Karpas-422 (cell line): Measurements from ENCODE around the gene CKAP5. TPM values are rescaled to one million over a fixed set of nuclear protein-coding genes. Genes with fewer than 3 reads are reported as not detected.

ENCODE experiments used
- DNase-seq: peaks from one replicate; pipeline ENCODE4 v3.0.0-alpha.2; 2015
- H2AFZ ChIP-seq: fragments of 200-600 bp; sonication (generic); 2 replicates; pipeline ENCODE4 v1.6.1; 2014; ENCODE audit warnings: antibody characterized with exemption, low read length, mixed read lengths
- H3K27ac ChIP-seq: fragments of 200-600 bp; sonication (generic); 2 replicates; pipeline ENCODE4 v1.5.1; 2014; ENCODE audit warnings: mild to moderate bottlenecking, low read length, moderate library complexity
- H3K27me3 ChIP-seq: fragments of 200-600 bp; sonication (generic); 2 replicates; pipeline ENCODE4 v1.6.1; 2014; ENCODE audit warnings: low read length, mixed read lengths
- H3K36me3 ChIP-seq: fragments of 200-600 bp; sonication (generic); 2 replicates; pipeline ENCODE4 v1.6.1; 2014; ENCODE audit warnings: low read length, mixed read lengths; ENCODE audit not compliant: insufficient read depth
- H3K4me1 ChIP-seq: fragments of 200-600 bp; sonication (generic); 2 replicates; pipeline ENCODE4 v1.6.1; 2014; ENCODE audit warnings: mild to moderate bottlenecking, low read length, mixed read lengths
- H3K4me2 ChIP-seq: fragments of 200-600 bp; sonication (generic); 2 replicates; pipeline ENCODE4 v1.6.1; 2014; ENCODE audit warnings: low read length, low read depth, mild to moderate bottlenecking; ENCODE audit not compliant: poor library complexity, severe bottlenecking
- H3K4me3 ChIP-seq: fragments of 200-600 bp; sonication (generic); 2 replicates; pipeline ENCODE4 v1.5.1; 2014; ENCODE audit warnings: mild to moderate bottlenecking, antibody characterized with exemption, low read length, mixed read lengths
- H3K79me2 ChIP-seq: fragments of 200-600 bp; sonication (generic); 2 replicates; pipeline ENCODE4 v1.6.1; 2014; ENCODE audit warnings: mild to moderate bottlenecking, low read length, mixed read lengths
- H3K9ac ChIP-seq: fragments of 200-600 bp; sonication (generic); 2 replicates; pipeline ENCODE4 v1.6.0; 2014; ENCODE audit warnings: low read length
- H3K9me2 ChIP-seq: fragments of 200-600 bp; sonication (generic), shearing (Covaris generic); replicated peaks from 2 replicates; pipeline ENCODE4 v1.6.0; 2014; ENCODE audit warnings: mild to moderate bottlenecking, low read length, moderate library complexity; ENCODE audit not compliant: insufficient read depth
- H3K9me3 ChIP-seq: fragments of 300-700, 200-600 bp; sonication (generic); 2 replicates; pipeline ENCODE4 v1.6.1; 2014; ENCODE audit warnings: low read length, mixed read lengths
- H4K20me1 ChIP-seq: fragments of 200-600 bp; sonication (generic); 2 replicates; pipeline ENCODE4 v1.6.1; 2014; ENCODE audit warnings: mild to moderate bottlenecking, antibody characterized with exemption, low read length, low read depth; ENCODE audit not compliant: insufficient read depth
- total RNA-seq: library from RNA; depleted of rRNA; stranded (reverse); fragments of >200 nt; shearing (Covaris generic); gene quantifications from 2 replicates; pipeline ENCODE4 v1.2.3, GENCODE V29; 2014; ENCODE audit warnings: low replicate concordance

CKAP5 gene
- total RNA-seq, 1 experiment from 2014 or later, result 82.2 TPM

DNA sequence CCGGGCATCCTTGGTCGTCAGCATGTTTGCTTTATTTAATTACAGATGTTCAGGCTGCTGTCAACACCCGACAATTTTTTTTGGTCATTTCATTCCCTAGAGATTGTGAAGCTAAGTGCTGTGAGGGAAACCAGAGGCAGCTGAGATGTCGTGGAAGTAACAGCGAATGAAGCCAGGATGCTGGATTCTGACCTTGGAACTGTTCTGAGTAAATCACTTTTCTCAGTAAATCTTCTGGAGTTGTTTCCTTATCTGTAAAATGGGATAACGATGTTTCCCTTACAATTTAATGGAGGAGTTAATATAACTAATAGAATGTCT, 390 bp upstream of the CKAP5 start:
- Histone ChIP-seq H3K4me1 (peaks cover 18% of the 10 kb centered on the region), H3K9me2 (no peaks in the 10 kb centered on the region), H4K20me1 (peaks cover 13% of the 10 kb centered on the region), H3K79me2 (peaks cover 45% of the 10 kb centered on the region), H3K36me3 (peaks cover 5% of the 10 kb centered on the region; the same call in 1 of the 2 replicates), H3K4me2 (peak overlapping the region; percentile 98), H3K9me3 (no peaks in the 10 kb centered on the region), H3K27ac (no peak overlapping the region), H2AFZ (peak overlapping the region; percentile 83; the same call in 1 of the 2 replicates), H3K9ac (peak overlapping the region; percentile 90), H3K27me3 (no peaks in the 10 kb centered on the region), H3K4me3 (peak overlapping the region; percentile 91)
- no peak for DNase-seq

DNA sequence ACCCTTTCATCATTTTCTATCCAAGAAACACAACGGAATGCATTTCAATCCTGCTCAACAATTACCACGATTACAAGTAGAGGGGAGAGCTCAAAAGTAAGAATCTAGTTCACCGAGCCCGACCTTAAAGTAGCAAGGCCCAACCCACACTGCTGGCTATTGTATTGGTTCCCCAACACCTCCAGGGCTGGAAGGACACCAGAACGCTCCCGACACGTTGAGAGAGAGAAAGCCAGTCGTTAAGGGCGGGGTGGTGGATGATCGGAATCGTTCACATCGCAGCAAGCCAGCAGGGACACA, 690 bp downstream of the CKAP5 start:
- peak overlapping the region; percentile 69 for H3K27ac ChIP-seq
- peaks cover 5% of the 10 kb centered on the region; the same call in 1 of the 2 replicates for H3K36me3 ChIP-seq
- H3K4me2 ChIP-seq, result peak overlapping the region; percentile 98
- peak overlapping the region; percentile 91 for H3K4me3 ChIP-seq
- no peak overlapping the region for H2AFZ ChIP-seq
- no peaks in the 10 kb centered on the region for H3K27me3 ChIP-seq
- no peak for DNase-seq
- H3K4me1 ChIP-seq, result peaks cover 18% of the 10 kb centered on the region
- no peaks in the 10 kb centered on the region for H3K9me2 ChIP-seq
- no peaks in the 10 kb centered on the region for H3K9me3 ChIP-seq
- H3K79me2 ChIP-seq, result peaks cover 56% of the 10 kb centered on the region
- peak overlapping the region; percentile 90 for H3K9ac ChIP-seq
- peaks cover 17% of the 10 kb centered on the region for H4K20me1 ChIP-seq

- peaks cover 19% of the 10 kb centered on the region for H4K20me1 ChIP-seq
- H3K4me1 ChIP-seq, result peaks cover 11% of the 10 kb centered on the region
- no peak for DNase-seq
- no peak overlapping the region for H3K27ac ChIP-seq
- H3K9me2 ChIP-seq, result no peaks in the 10 kb centered on the region
- no peak overlapping the region for H2AFZ ChIP-seq
- H3K27me3 ChIP-seq, result no peaks in the 10 kb centered on the region
- H3K36me3 ChIP-seq, result peaks cover 12% of the 10 kb centered on the region
- no peak overlapping the region for H3K9ac ChIP-seq
- no peak overlapping the region for H3K4me2 ChIP-seq
- H3K4me3 ChIP-seq, result no peak overlapping the region
- H3K9me3 ChIP-seq, result no peaks in the 10 kb centered on the region
- H3K79me2 ChIP-seq, result peaks cover 99% of the 10 kb centered on the region
These were observed 6.0 kb downstream of the CKAP5 start for GRCh38 chr11:46840116-46840515.

DNA sequence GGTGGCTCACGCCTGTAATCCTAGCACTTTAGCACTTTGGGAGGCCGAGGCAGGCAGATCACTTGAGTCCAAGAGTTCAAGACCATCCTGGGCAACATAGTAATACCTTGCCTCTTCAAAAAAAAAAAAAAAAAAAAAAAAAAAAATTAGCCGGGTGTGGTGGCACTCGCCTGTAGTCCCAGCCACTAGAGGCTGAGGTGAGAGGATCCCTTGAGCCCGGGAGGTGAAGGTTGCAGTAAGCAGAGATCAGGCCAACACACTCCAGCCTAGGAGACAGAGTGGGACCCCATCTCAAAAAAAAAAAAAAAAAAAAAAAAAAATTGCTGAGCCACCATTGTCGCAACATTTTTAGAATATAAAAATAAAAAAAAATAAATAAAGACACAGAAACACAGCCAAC, 7.6 kb downstream of the CKAP5 start:
- no peak overlapping the region for H2AFZ ChIP-seq
- H3K4me2 ChIP-seq, result no peak overlapping the region
- peaks cover 99% of the 10 kb centered on the region for H3K79me2 ChIP-seq
- no peaks in the 10 kb centered on the region for H3K27me3 ChIP-seq
- peaks cover 16% of the 10 kb centered on the region; the same call in 1 of the 2 replicates for H4K20me1 ChIP-seq
- peaks cover 12% of the 10 kb centered on the region for H3K36me3 ChIP-seq
- DNase-seq, result no peak
- H3K9me3 ChIP-seq, result no peaks in the 10 kb centered on the region
- no peak overlapping the region for H3K4me3 ChIP-seq
- no peaks in the 10 kb centered on the region for H3K9me2 ChIP-seq
- no peaks in the 10 kb centered on the region for H3K4me1 ChIP-seq
- H3K9ac ChIP-seq, result no peak overlapping the region
- no peak overlapping the region for H3K27ac ChIP-seq

DNA sequence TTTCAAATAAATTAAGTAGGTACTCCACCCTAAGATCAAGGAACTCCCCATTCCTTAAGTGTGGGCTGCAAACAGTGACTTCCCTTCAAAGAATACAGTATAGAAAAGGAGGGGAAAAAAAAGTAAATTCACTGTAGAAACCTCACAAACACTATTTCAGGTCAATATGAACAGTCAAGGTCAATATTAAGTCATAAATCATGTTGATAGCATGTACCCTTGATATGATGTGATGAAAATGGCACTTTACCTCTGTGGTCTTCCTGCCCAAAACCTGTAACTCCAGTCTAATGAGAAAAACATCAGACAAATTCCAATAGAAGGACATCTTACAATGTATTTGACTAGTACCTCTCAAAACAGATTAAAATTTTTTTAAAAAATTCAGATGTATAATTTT, 8.2 kb downstream of the CKAP5 start:
- H3K27me3 ChIP-seq, result no peaks in the 10 kb centered on the region
- peaks cover 12% of the 10 kb centered on the region for H3K36me3 ChIP-seq
- no peak overlapping the region for H3K4me3 ChIP-seq
- no peak overlapping the region for H3K9ac ChIP-seq
- no peak overlapping the region for H2AFZ ChIP-seq
- H3K4me1 ChIP-seq, result no peaks in the 10 kb centered on the region
- H3K4me2 ChIP-seq, result no peak overlapping the region
- peaks cover 11% of the 10 kb centered on the region; the same call in 1 of the 2 replicates for H4K20me1 ChIP-seq
- no peak overlapping the region for H3K27ac ChIP-seq
- H3K9me3 ChIP-seq, result no peaks in the 10 kb centered on the region
- peak; percentile 35 for DNase-seq
- no peaks in the 10 kb centered on the region for H3K9me2 ChIP-seq
- peaks cover 98% of the 10 kb centered on the region for H3K79me2 ChIP-seq

- no peak overlapping the region for H3K27ac ChIP-seq
- no peak overlapping the region for H2AFZ ChIP-seq
- H3K9me3 ChIP-seq, result no peaks in the 10 kb centered on the region
- no peak overlapping the region for H3K4me3 ChIP-seq
- H3K36me3 ChIP-seq, result peaks cover 7% of the 10 kb centered on the region; the same call in 1 of the 2 replicates
- H3K9ac ChIP-seq, result no peak overlapping the region
- H3K79me2 ChIP-seq, result peaks cover 98% of the 10 kb centered on the region
- peaks cover 15% of the 10 kb centered on the region; the same call in 1 of the 2 replicates for H4K20me1 ChIP-seq
- H3K4me2 ChIP-seq, result no peak overlapping the region
- no peaks in the 10 kb centered on the region for H3K27me3 ChIP-seq
- no peak for DNase-seq
- no peaks in the 10 kb centered on the region for H3K9me2 ChIP-seq
- H3K4me1 ChIP-seq, result no peaks in the 10 kb centered on the region
These were observed 9.2 kb downstream of the CKAP5 start for GRCh38 chr11:46836870-46837269.

DNA sequence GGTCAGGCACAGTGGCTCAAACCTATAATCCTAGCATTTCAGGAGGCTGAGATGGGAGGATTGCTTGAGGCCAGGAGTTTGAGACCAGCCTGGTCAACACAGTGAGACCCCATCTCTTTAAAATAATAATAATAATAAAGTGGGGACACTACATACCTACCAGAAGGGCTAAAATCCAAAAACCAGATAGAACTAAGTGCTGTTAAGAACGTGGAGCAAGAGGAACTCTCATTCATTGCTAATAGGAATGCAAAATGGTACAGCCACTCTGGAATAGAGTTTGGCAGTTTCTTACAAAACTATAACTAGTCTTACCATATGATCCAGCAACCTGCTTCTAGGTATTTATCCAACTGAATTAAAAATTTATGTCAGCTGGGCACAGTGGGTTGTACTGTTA, 9.6 kb downstream of the CKAP5 start:
- Histone ChIP-seq H3K4me1 (no peaks in the 10 kb centered on the region), H3K27ac (no peak overlapping the region), H3K4me2 (no peak overlapping the region), H3K79me2 (peaks cover 98% of the 10 kb centered on the region), H3K27me3 (no peaks in the 10 kb centered on the region), H3K9me3 (no peaks in the 10 kb centered on the region), H3K4me3 (no peak overlapping the region), H4K20me1 (peaks cover 14% of the 10 kb centered on the region; the same call in 1 of the 2 replicates), H2AFZ (no peak overlapping the region), H3K9ac (no peak overlapping the region), H3K36me3 (peaks cover 7% of the 10 kb centered on the region; the same call in 1 of the 2 replicates), H3K9me2 (no peaks in the 10 kb centered on the region)
- DNase-seq, result no peak

GRCh38 chr11:46835897-46836296, 10.2 kb downstream of the CKAP5 start:
- no peak for DNase-seq
- Histone ChIP-seq H3K79me2 (peaks cover 98% of the 10 kb centered on the region), H3K9ac (no peak overlapping the region), H3K4me3 (no peak overlapping the region), H3K4me1 (no peaks in the 10 kb centered on the region), H3K36me3 (peaks cover 7% of the 10 kb centered on the region; the same call in 1 of the 2 replicates), H3K27me3 (no peaks in the 10 kb centered on the region), H3K9me2 (no peaks in the 10 kb centered on the region), H3K9me3 (no peaks in the 10 kb centered on the region), H4K20me1 (peaks cover 10% of the 10 kb centered on the region; the same call in 1 of the 2 replicates), H3K27ac (no peak overlapping the region), H2AFZ (no peak overlapping the region), H3K4me2 (no peak overlapping the region)

GRCh38 chr11:46834821-46835220, 11.3 kb downstream of the CKAP5 start:
- Histone ChIP-seq H3K9me3 (no peaks in the 10 kb centered on the region), H2AFZ (no peak overlapping the region), H3K4me3 (no peak overlapping the region), H4K20me1 (peaks cover 10% of the 10 kb centered on the region; the same call in 1 of the 2 replicates), H3K4me2 (no peak overlapping the region), H3K27ac (no peak overlapping the region), H3K9me2 (no peaks in the 10 kb centered on the region), H3K27me3 (no peaks in the 10 kb centered on the region), H3K36me3 (peaks cover 7% of the 10 kb centered on the region; the same call in 1 of the 2 replicates), H3K9ac (no peak overlapping the region), H3K4me1 (no peaks in the 10 kb centered on the region), H3K79me2 (peaks cover 96% of the 10 kb centered on the region)
- DNase-seq, result no peak
